CD4-positive, alpha-beta T cell (primary cell): ENCODE results near the gene GRID2. TPM values are rescaled to one million over a fixed set of nuclear protein-coding genes. Genes with fewer than 3 reads are reported as not detected.

Source experiments
- ATAC-seq: fragments of 200-7000 bp; cut with Tn5 transposase; one replicate; pipeline ENCODE4 v1.10.0; 2022; ENCODE audit warnings: mild to moderate bottlenecking; ENCODE audit not compliant: poor library complexity
- CTCF ChIA-PET: fragments of 350-600 bp; sonication (Branson Sonifier 250); formaldehyde crosslinking; loops from one replicate; lab custom pipeline; 2021; ENCODE audit warnings: antibody characterized with exemption, inconsistent platforms; lab: Charles Lee
- POLR2A ChIA-PET: fragments of 350-600 bp; sonication (Branson Sonifier 250); formaldehyde crosslinking; loops from one replicate; lab custom pipeline; 2021; ENCODE audit warnings: antibody characterized with exemption, inconsistent platforms; lab: Charles Lee
- DNase-seq, 14 experiments: peaks; one replicate each; pipeline ENCODE4 v3.0.0-alpha.2; 2013 to 2020; ENCODE audit warnings: mixed read lengths in 2 of 14
- H3K27ac ChIP-seq, 2 donors: one replicate each; pipeline versions ENCODE4 v1.5.1 to v1.7.0; 2013; ENCODE audit warnings: low read length in 2 of 2, low read depth in 1 of 2, mild to moderate bottlenecking in 1 of 2
- H3K27me3 ChIP-seq, 2 experiments: 1 replicate in 1 of 2; 2 replicates in 1 of 2; pipeline versions ENCODE4 v1.6.1 to v1.7.0; 2013; ENCODE audit warnings: low read length in 2 of 2, control low read depth in 1 of 2, mild to moderate bottlenecking in 1 of 2, moderate library complexity in 1 of 2; ENCODE audit not compliant: insufficient read depth in 2 of 2, control insufficient read depth in 1 of 2
- H3K36me3 ChIP-seq: one replicate; pipeline ENCODE4 v1.6.1; 2013; ENCODE audit warnings: low read length, control low read depth; ENCODE audit not compliant: insufficient read depth
- H3K4me1 ChIP-seq: one replicate; pipeline ENCODE4 v1.6.1; 2013; ENCODE audit warnings: low read length, control low read depth; ENCODE audit not compliant: insufficient read depth
- H3K4me3 ChIP-seq: one replicate; pipeline ENCODE4 v1.5.1; 2013; ENCODE audit warnings: mild to moderate bottlenecking, low read length, moderate library complexity
- H3K9me3 ChIP-seq, 2 experiments: 1 replicate in 1 of 2; 2 replicates in 1 of 2; pipeline versions ENCODE4 v1.6.1 to v1.7.0; 2013; ENCODE audit warnings: low read length in 2 of 2, mild to moderate bottlenecking in 2 of 2, control low read depth in 1 of 2, moderate library complexity in 1 of 2; ENCODE audit not compliant: control insufficient read depth in 1 of 2, insufficient read depth in 1 of 2
- H3K27ac Mint-ChIP-seq: one replicate; pipeline ENCODE4 v1.8.0; 2020; ENCODE audit warnings: mixed read lengths
- H3K27me3 Mint-ChIP-seq: one replicate; pipeline ENCODE4 v1.8.0; 2021; ENCODE audit warnings: mixed read lengths
- H3K36me3 Mint-ChIP-seq: one replicate; pipeline ENCODE4 v1.8.0; 2021; ENCODE audit warnings: low read depth, mixed read lengths
- H3K4me1 Mint-ChIP-seq: one replicate; pipeline ENCODE4 v1.8.0; 2021; ENCODE audit warnings: low read depth, mixed read lengths
- H3K4me3 Mint-ChIP-seq: one replicate; pipeline ENCODE4 v1.8.0; 2020; ENCODE audit warnings: mild to moderate bottlenecking, mixed read lengths
- H3K9me3 Mint-ChIP-seq: one replicate; pipeline ENCODE4 v1.8.0; 2020; ENCODE audit warnings: mixed read lengths
- intact Hi-C, 2 experiments: fragments of 100-400 bp; cut with DNase I in 1 of 2; cut with micrococcal nuclease in 1 of 2; formaldehyde crosslinking; loops; one replicate each; pipeline versions ENCODE4 v1.15.1 to v1.9.0; 2023 to 2025; cut with DNase I, micrococcal nuclease
- total RNA-seq, 174 experiments: library from RNA in 2 of 174; stranded (reverse) in 2 of 174; gene quantifications; one replicate each; pipeline ENCODE4 v1.2.3 and lab custom pipeline; 2021 to 2026
- TF ChIP-seq, protein P1 (sequence below): fragments of 200-600 bp; IDR thresholded peaks from one replicate; pipeline ENCODE4 v1.8.0; 2022; ENCODE audit warnings: antibody characterized with exemption, mild to moderate bottlenecking

GRID2 gene
- total RNA-seq, 2 experiments from 2014 or later: not detected

DNA sequence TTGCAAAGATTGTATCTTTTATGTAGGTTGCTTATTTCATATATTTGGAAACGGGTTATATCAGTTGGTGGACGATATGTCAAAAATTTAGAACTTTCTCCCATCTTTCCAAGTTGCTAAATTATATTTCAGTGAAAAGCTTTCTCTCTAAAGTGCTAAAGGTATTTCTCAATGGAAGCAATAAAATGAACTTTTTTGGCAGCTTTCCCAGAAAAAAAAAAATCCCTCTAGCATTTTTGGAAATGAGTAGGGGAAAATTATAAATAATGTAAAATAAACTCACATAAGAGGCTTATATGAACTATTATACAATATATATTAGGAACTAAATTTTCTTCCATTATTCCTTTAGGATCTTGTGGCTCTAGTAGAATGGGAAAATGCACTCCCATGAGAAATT lies 152.2 kb downstream of the GRID2 start:
- ATAC-seq: no peak
- Histone ChIP-seq H3K36me3 (no peaks in the 10 kb centered on the region), H3K4me3 (no peak overlapping the region), H3K9me3 (peaks cover 0 to 4% of the 10 kb centered on the region in 2 experiments), H3K27me3 (no peaks in the 10 kb centered on the region), H3K4me1 (no peaks in the 10 kb centered on the region), H3K27ac (no peak overlapping the region)
- ChIA-PET CTCF (no interaction called here), POLR2A (no interaction called here)
- no peak overlapping the region for H3K4me3 Mint-ChIP-seq
- H3K36me3 Mint-ChIP-seq: no peaks in the 10 kb centered on the region
- H3K27ac Mint-ChIP-seq: no peak overlapping the region
- no peaks in the 10 kb centered on the region for H3K4me1 Mint-ChIP-seq
- TF ChIP-seq, protein P1, sequence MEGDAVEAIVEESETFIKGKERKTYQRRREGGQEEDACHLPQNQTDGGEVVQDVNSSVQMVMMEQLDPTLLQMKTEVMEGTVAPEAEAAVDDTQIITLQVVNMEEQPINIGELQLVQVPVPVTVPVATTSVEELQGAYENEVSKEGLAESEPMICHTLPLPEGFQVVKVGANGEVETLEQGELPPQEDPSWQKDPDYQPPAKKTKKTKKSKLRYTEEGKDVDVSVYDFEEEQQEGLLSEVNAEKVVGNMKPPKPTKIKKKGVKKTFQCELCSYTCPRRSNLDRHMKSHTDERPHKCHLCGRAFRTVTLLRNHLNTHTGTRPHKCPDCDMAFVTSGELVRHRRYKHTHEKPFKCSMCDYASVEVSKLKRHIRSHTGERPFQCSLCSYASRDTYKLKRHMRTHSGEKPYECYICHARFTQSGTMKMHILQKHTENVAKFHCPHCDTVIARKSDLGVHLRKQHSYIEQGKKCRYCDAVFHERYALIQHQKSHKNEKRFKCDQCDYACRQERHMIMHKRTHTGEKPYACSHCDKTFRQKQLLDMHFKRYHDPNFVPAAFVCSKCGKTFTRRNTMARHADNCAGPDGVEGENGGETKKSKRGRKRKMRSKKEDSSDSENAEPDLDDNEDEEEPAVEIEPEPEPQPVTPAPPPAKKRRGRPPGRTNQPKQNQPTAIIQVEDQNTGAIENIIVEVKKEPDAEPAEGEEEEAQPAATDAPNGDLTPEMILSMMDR: no peak
- no peaks in the 10 kb centered on the region for H3K9me3 Mint-ChIP-seq
- H3K27me3 Mint-ChIP-seq: no peaks in the 10 kb centered on the region
- DNase-seq: no peak
- intact Hi-C loops: no loop called here

DNA sequence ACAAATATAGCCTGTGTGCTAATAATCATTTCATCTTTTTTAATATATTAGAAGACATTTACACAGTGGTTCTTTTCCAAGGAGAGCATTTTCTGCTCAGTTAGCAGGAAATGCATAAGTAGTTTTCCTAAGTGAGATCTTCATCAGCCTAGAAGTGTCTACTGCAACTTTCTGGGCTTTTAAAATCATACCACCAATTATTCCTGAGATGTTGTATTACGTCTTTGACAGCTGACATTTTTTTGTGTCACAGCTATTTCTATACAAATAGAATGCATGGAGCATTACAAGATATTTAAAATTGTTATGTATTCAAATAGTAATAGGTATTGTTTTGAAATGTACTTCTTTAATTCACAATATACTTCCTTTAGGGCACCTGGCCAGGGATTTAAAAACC lies 158.0 kb downstream of the GRID2 start:
- peaks cover 4% of the 10 kb centered on the region for H3K9me3 Mint-ChIP-seq
- ATAC-seq: no peak
- TF ChIP-seq, protein P1: no peak

DNA sequence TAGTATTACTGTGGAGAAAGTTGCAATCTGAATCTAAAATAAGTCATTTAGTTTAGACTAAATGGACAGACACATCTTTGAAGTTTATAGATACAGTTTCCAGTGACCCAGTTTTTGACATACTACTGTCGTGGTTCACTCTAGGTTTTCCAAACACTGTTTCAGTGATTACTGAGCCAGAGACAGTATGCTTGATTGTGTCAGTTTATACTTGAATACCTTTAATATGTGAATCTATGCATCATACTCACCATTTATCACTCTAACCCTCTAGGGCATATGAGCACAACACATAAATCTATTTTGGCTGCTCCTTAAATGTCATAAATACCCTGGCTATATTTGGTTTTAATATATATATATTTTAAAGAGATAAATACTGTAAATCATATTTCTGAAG lies 173.5 kb downstream of the GRID2 start:
- H3K27ac Mint-ChIP-seq: no peak overlapping the region
- H3K27ac ChIP-seq: no peak overlapping the region
- H3K4me3 ChIP-seq: no peak overlapping the region
- H3K4me1 Mint-ChIP-seq: no peaks in the 10 kb centered on the region
- intact Hi-C loops: no loop called here
- H3K27me3 ChIP-seq: no peaks in the 10 kb centered on the region
- no peaks in the 10 kb centered on the region for H3K36me3 Mint-ChIP-seq
- H3K9me3 Mint-ChIP-seq: peaks cover 3% of the 10 kb centered on the region
- H3K4me1 ChIP-seq: no peaks in the 10 kb centered on the region
- no peak overlapping the region for H3K4me3 Mint-ChIP-seq
- H3K9me3 ChIP-seq: no peaks in the 10 kb centered on the region
- ChIA-PET CTCF (no interaction called here), POLR2A (no interaction called here)
- ATAC-seq: no peak
- no peaks in the 10 kb centered on the region for H3K36me3 ChIP-seq
- TF ChIP-seq, protein P1: no peak
- no peak for DNase-seq
- H3K27me3 Mint-ChIP-seq: no peaks in the 10 kb centered on the region

More for the DNA sequence above, 158.0 kb downstream of the GRID2 start:
- no peaks in the 10 kb centered on the region for H3K4me1 ChIP-seq
- DNase-seq: no peak
- H3K4me1 Mint-ChIP-seq: no peaks in the 10 kb centered on the region
- no peaks in the 10 kb centered on the region for H3K36me3 Mint-ChIP-seq
- no peaks in the 10 kb centered on the region for H3K36me3 ChIP-seq
- intact Hi-C loops: no loop called here
- no peak overlapping the region for H3K4me3 ChIP-seq
- H3K27me3 Mint-ChIP-seq: no peaks in the 10 kb centered on the region
- H3K27me3 ChIP-seq: no peaks in the 10 kb centered on the region
- no peak overlapping the region for H3K27ac Mint-ChIP-seq
- ChIA-PET CTCF (no interaction called here), POLR2A (no interaction called here)
- H3K4me3 Mint-ChIP-seq: no peak overlapping the region
- H3K27ac ChIP-seq: no peak overlapping the region
- H3K9me3 ChIP-seq: no peaks in the 10 kb centered on the region
